ENCODE data around the gene LARGE1. TPM values are rescaled to one million over a fixed set of nuclear protein-coding genes. Genes with fewer than 3 reads are reported as not detected.

LARGE1 gene
- total and polyA plus RNA-seq, 2 of the 13 experiments (the other 11 are each of a cell fraction or from before 2014, with no cell fraction given), result 8.4 to 11.0 TPM

- TF ChIP-seq ZNF343 (CRISPR knock-in tag; IDR thresholded peaks at IDR 0.05), result 0 out of 2 replicates have a peak, but pooled peaks have one; percentile 45
- no peak for TF ChIP-seq IRF1 (CRISPR knock-in tag; IDR thresholded peaks at IDR 0.05; ENCODE audit: low read depth)
- peak; percentile 67 for TF ChIP-seq ZNF652 (CRISPR knock-in tag; IDR thresholded peaks at IDR 0.05; ENCODE audit: borderline replicate concordance, low read depth)
- peak; percentile 73; the same call in 1 of the 2 replicates for TF ChIP-seq FOXK1 (CRISPR knock-in tag; IDR thresholded peaks at IDR 0.05; ENCODE audit: borderline replicate concordance, low read depth)
- peak; percentile 46; the same call in 1 of the 2 replicates for TF ChIP-seq MYPOP (CRISPR knock-in tag; IDR thresholded peaks at IDR 0.05)
- peak; percentile 51; the same call in 1 of the 2 replicates for TF ChIP-seq ZBTB7B (CRISPR knock-in tag; IDR thresholded peaks at IDR 0.05)
- no peak for TF ChIP-seq MTF1 (CRISPR knock-in tag; IDR thresholded peaks at IDR 0.05)
- TF ChIP-seq PTBP1 (IDR thresholded peaks at IDR 0.05; ENCODE audit: low read depth, low read length, poor library complexity, severe bottlenecking), result no peak
- TF ChIP-seq ARNTL (CRISPR knock-in tag; IDR thresholded peaks at IDR 0.05), result peak; percentile 79
- TF ChIP-seq HCFC1 (IDR thresholded peaks at IDR 0.05; ENCODE audit: low read depth, low read length), result no peak
- TF ChIP-seq ZNF782 (CRISPR knock-in tag; IDR thresholded peaks at IDR 0.05; ENCODE audit: borderline replicate concordance), result no peak
- TF ChIP-seq TERF1 (CRISPR knock-in tag; IDR thresholded peaks at IDR 0.05), result no peak
- TF ChIP-seq ZNF331 (CRISPR knock-in tag; IDR thresholded peaks at IDR 0.05), result peak; percentile 79
- TF ChIP-seq ZNF607 (CRISPR knock-in tag; IDR thresholded peaks at IDR 0.05; ENCODE audit: borderline replicate concordance), result peak; percentile 82; the same call in 1 of the 2 replicates
- TF ChIP-seq CREB3 (CRISPR knock-in tag; IDR thresholded peaks at IDR 0.05), result no peak
- TF ChIP-seq ZNF18 (CRISPR knock-in tag; IDR thresholded peaks at IDR 0.05; ENCODE audit: insufficient replicate concordance), result peak; percentile 56
- TF ChIP-seq GATA4 (IDR thresholded peaks at IDR 0.05; ENCODE audit: borderline replicate concordance, low read depth), result no peak; the same call in 1 of the 2 replicates
- no peak for TF ChIP-seq PCBP2 (optimal IDR thresholded peaks at IDR 0.05; ENCODE audit: low read depth, low read length, poor library complexity, severe bottlenecking)
Observed at GRCh38 chr22:33335611-33336279, 584.5 kb downstream of the LARGE1 start (continued).
